Measurements from ENCODE around the gene TSSC4.

The TSSC4 gene

GRCh38 chr11:2386591-2386990 lies 14.0 kb upstream of the TSSC4 start:
- no peak for DNase-seq (ENCODE audit: low read depth in 2 of 2)

GRCh38 chr11:2387266-2387987 lies 13.1 kb upstream of the TSSC4 start:
- no peak for DNase-seq (ENCODE audit: low read depth in 2 of 2)

- DNase-seq (ENCODE audit: low read depth in 2 of 2) = no peak
Observed at GRCh38 chr11:2388431-2389376, 11.8 kb upstream of the TSSC4 start.

- DNase-seq (ENCODE audit: low read depth in 2 of 2) = no peak
Observed at GRCh38 chr11:2389377-2390026, 11.0 kb upstream of the TSSC4 start.

- DNase-seq (ENCODE audit: low read depth in 2 of 2) = no peak
Observed at GRCh38 chr11:2390091-2390724, 10.3 kb upstream of the TSSC4 start.

- no peak for DNase-seq (ENCODE audit: low read depth in 2 of 2)
Observed at GRCh38 chr11:2390725-2391151, 9.8 kb upstream of the TSSC4 start.

GRCh38 chr11:2391181-2391975 lies 9.2 kb upstream of the TSSC4 start:
- DNase-seq (ENCODE audit: low read depth in 2 of 2) = no peak

GRCh38 chr11:2392241-2392959 lies 8.2 kb upstream of the TSSC4 start:
- DNase-seq (ENCODE audit: low read depth in 2 of 2) = no peak

GRCh38 chr11:2393111-2393868 lies 7.3 kb upstream of the TSSC4 start:
- DNase-seq (ENCODE audit: low read depth in 2 of 2) = no peak

- DNase-seq (ENCODE audit: low read depth in 2 of 2) = no peak
Observed at GRCh38 chr11:2393941-2394817, 6.4 kb upstream of the TSSC4 start.

GRCh38 chr11:2394818-2395105 lies 5.8 kb upstream of the TSSC4 start:
- no peak for DNase-seq (ENCODE audit: low read depth in 2 of 2)

- no peak for DNase-seq (ENCODE audit: low read depth in 2 of 2)
Observed at GRCh38 chr11:2395211-2395730, 5.3 kb upstream of the TSSC4 start.

GRCh38 chr11:2395856-2396255 lies 4.7 kb upstream of the TSSC4 start:
- DNase-seq (ENCODE audit: low read depth in 2 of 2) = no peak

- no peak for DNase-seq (ENCODE audit: low read depth in 2 of 2)
Observed at GRCh38 chr11:2396471-2396870, 4.1 kb upstream of the TSSC4 start.

GRCh38 chr11:2397005-2397404 lies 3.5 kb upstream of the TSSC4 start:
- DNase-seq (ENCODE audit: low read depth in 2 of 2) = no peak

GRCh38 chr11:2398664-2399355 lies 1.7 kb upstream of the TSSC4 start:
- no peak for DNase-seq (ENCODE audit: low read depth in 2 of 2)

GRCh38 chr11:2399488-2400068 lies 972 bp upstream of the TSSC4 start:
- no peak for DNase-seq (ENCODE audit: low read depth in 2 of 2)

All from stimulated activated CD4-positive, alpha-beta T cell treated with anti-CD3 and anti-CD28 coated beads, Interleukin-12 subunit alpha, Interleukin-12 subunit beta, amount 100 ng/mL, for 24 hours (primary cell).